Mucosa of rectum (tissue), 2 donors: ENCODE measurements around the gene DMWD.
"Not testable (repeated sequence)": the region's sequence is repeated elsewhere in the genome, so short reads cannot be mapped to it uniquely, and the experiment has no call there.

ENCODE experiments used
- H3K27ac ChIP-seq, 2 donors: one replicate each; pipeline ENCODE4 v1.7.0; 2013; ENCODE audit warnings: inconsistent platforms in 2 of 2, low read depth in 2 of 2, low read length in 2 of 2
- H3K27me3 ChIP-seq, 2 donors: one replicate each; pipeline ENCODE4 v1.7.0; 2013; ENCODE audit warnings: low read length in 2 of 2; ENCODE audit not compliant: control insufficient read depth in 2 of 2, insufficient read depth in 2 of 2
- H3K36me3 ChIP-seq, 2 donors: one replicate each; pipeline ENCODE4 v1.7.0; 2013; ENCODE audit warnings: low read length in 2 of 2; ENCODE audit not compliant: control insufficient read depth in 2 of 2, insufficient read depth in 2 of 2
- H3K4me1 ChIP-seq, 2 donors: one replicate each; pipeline ENCODE4 v1.7.0; 2013; ENCODE audit warnings: low read length in 2 of 2, mild to moderate bottlenecking in 1 of 2; ENCODE audit not compliant: control insufficient read depth in 2 of 2, insufficient read depth in 2 of 2
- H3K4me3 ChIP-seq, 2 donors: one replicate each; pipeline ENCODE4 v1.7.0; 2013; ENCODE audit warnings: low read length in 2 of 2
- H3K9ac ChIP-seq, 2 donors: one replicate each; pipeline ENCODE4 v1.7.0; 2013; ENCODE audit warnings: low read length in 2 of 2, low read depth in 1 of 2, mild to moderate bottlenecking in 1 of 2
- H3K9me3 ChIP-seq, 2 donors: one replicate each; pipeline ENCODE4 v1.7.0; 2013; ENCODE audit warnings: low read length in 2 of 2; ENCODE audit not compliant: control insufficient read depth in 2 of 2
- donor health status: healthy.
- donor health status: Normal muscosa, but diverticular disease.

The DMWD gene

DNA sequence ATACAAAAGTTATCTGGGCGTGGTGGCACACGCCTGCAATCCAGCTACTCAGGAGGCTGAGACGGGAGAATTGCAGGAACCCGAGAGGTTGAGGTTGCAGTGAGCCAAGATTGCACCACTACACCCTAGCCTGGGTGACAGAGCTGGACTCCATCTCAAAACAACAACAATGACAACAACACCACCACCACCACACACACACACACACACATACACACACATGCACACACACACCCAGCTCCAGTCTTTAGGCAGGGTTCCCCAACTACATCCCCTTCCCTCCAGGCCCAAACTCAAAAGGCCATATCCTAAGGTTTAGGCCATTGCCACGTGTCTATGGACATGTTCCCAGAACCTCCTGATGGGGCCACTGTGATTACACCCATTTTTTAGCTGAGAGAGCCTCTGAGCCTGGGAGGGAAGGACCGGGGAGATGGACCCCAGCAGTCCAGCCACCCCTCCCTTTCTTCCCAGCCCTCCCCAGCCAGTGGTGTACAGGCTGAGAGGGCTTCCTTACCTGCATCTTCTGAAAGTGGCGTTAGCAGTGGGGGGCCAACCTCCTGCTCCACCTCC, 9.0 kb upstream of the DMWD start:
- Histone ChIP-seq H3K4me3 (no peak overlapping the region), H3K27me3 (no peaks in the 10 kb centered on the region), H3K4me1 (peaks cover 0 to 2% of the 10 kb centered on the region in 2 donors), H3K36me3 (no peaks in the 10 kb centered on the region), H3K9ac (no peak overlapping the region), H3K9me3 (no peaks in the 10 kb centered on the region), H3K27ac (no peak overlapping the region)

DNA sequence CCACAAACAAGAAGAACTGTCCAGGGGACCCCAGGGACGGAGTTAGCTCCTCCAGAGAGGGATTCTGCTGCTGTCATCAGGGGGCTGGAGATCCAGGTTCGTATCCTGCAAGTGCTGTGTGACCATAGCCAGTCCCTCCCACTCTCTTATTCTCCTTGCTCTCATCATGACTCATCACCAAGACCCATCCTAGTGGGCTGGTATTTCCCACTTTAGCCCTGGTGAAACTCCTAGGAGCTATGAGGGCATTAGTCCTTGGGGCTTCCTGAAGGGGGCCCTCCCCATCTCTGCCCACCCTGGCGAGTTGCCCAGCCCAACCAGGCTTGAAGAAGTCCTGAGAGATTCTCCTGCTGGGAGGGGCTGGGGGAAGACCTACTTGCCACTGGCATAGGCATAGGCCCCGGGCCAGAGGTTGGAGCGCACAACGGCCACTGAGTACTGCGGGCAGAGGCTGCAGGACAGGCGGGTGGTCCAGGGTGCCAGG, 7.5 kb upstream of the DMWD start:
- Histone ChIP-seq H3K4me3 (no peak overlapping the region), H3K27me3 (no peaks in the 10 kb centered on the region), H3K36me3 (no peaks in the 10 kb centered on the region), H3K27ac (no peak overlapping the region), H3K9me3 (no peaks in the 10 kb centered on the region), H3K9ac (no peak overlapping the region), H3K4me1 (peaks cover 0 to 2% of the 10 kb centered on the region in 2 donors)

DNA sequence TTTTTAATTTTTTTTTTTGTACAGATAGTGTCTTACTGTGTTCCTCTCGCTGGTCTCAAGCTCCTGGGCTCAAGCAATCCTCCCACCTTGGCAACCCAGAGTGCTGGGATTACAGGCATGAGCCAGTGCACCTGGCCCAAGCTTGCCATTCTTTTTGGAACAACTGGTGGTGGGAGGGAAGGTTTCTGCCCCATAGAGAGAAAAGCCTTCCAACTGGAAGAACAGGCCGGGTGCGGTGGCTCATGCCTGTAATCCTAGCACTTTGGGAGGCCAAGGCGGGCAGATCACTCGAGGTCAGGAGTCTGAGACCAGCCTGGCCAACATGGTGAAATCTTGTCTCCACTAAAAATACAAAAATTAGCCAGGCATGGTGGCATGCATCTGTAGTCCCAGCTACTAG, 6.9 kb upstream of the DMWD start:
- H3K4me3 ChIP-seq, H3K27me3 ChIP-seq, H3K9me3 ChIP-seq, H3K9ac ChIP-seq, H3K36me3 ChIP-seq, H3K27ac ChIP-seq, H3K4me1 ChIP-seq: not testable (repeated sequence)

DNA sequence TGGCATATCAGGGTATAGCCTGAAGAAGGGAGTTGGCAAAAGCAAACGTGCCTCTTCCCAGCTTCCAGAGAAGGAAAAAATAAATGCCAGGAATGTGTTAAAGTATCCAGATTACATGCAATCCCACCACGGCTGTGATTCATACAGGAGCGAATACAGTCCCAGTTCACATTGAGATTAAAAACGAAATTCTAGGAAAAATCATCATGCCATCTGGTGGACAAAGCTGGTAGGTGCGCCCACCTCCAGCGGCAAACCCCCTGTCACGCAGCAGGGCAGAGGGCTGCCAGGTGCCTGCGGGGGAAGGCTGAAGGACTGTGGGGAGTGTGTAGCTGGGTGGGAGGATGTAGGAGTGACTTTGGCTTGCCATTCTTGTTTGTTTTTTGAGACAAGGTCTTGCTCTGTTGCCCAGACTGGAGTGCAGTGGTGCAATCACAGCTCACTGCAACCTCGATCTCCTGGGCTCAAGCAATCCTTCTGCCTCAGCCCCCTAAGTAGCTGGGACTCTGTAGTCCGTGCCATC, 6.4 kb upstream of the DMWD start:
- H3K4me3 ChIP-seq: no peak overlapping the region
- no peak overlapping the region for H3K27ac ChIP-seq
- H3K9ac ChIP-seq: no peak overlapping the region
- no peaks in the 10 kb centered on the region for H3K27me3 ChIP-seq
- no peaks in the 10 kb centered on the region for H3K36me3 ChIP-seq
- H3K9me3 ChIP-seq: no peaks in the 10 kb centered on the region
- H3K4me1 ChIP-seq: peaks cover 0 to 2% of the 10 kb centered on the region in 2 donors

DNA sequence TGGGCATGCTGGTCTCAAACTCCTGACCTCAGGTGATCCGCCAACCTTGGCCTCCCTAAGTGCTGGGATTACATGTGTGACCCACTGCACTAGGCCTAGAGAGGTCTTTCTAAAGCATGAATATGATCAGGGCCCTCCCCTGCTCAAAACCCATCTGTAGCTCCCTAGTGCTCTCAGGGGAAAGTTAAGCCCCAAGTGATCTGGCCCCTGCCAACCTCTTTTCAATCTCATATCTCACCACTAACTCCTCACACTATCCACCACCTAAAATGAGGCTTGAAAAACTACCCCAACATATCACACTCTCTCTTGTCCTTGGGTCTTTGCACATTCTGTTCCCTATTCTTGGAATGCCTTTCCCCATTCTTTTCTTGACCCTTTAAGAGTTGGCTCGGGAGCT, 2.0 kb upstream of the DMWD start:
- no peak overlapping the region for H3K27ac ChIP-seq
- no peak overlapping the region for H3K4me3 ChIP-seq
- no peaks in the 10 kb centered on the region for H3K9me3 ChIP-seq
- H3K4me1 ChIP-seq: peaks cover 22% of the 10 kb centered on the region in 2 donors
- no peak overlapping the region for H3K9ac ChIP-seq
- no peaks in the 10 kb centered on the region for H3K27me3 ChIP-seq
- no peaks in the 10 kb centered on the region for H3K36me3 ChIP-seq

DNA sequence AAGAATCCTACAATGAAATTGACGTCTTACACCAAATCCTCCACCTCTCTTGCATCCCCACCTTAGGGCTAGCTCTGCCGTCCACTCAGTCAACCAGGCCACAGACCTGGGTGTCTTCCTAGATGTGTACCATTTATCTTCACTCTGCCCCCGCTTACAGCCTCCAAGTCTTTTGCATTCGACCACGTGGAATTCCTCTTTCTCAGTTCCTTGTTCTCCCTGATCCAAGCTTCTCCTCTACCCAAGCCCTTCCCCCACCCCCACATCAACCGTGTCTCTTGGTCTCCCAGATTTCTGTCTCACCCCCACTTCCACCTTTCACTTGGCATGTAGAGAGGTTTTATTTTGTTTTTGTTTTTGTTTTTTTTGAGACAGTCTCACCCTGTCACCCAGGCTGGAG, 1.2 kb upstream of the DMWD start:
- no peaks in the 10 kb centered on the region for H3K27me3 ChIP-seq
- H3K27ac ChIP-seq: no peak overlapping the region
- H3K9me3 ChIP-seq: no peaks in the 10 kb centered on the region

DNA sequence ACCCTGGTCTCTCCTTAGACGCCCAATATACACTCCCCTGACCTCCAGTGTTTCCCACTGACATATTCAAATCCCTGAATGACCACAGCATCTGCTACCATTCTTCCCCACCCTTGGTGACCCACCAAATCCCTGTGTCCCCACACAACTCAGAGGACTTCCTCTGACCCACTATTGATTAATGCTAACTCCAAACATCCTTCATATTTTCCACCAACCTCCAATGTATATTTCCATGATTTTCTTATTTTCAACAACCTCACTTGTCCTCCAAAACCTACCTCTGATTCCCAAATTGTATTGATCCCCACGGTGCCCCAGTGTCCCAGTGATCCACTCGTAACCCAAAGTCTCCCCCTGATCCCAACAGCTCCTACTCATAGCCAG, 526 bp upstream of the DMWD start:
- Histone ChIP-seq H3K36me3 (peaks cover 5 to 13% of the 10 kb centered on the region in 2 donors), H3K9ac (no peak overlapping the region), H3K4me3 (peak overlapping the region in 1 of 2 donors; percentile 37), H3K27ac (peak overlapping the region in 1 of 2 donors; percentile 0), H3K9me3 (no peaks in the 10 kb centered on the region), H3K27me3 (no peaks in the 10 kb centered on the region), H3K4me1 (peaks cover 19 to 22% of the 10 kb centered on the region in 2 donors)

More for the DNA sequence above, 1.2 kb upstream of the DMWD start:
- no peak overlapping the region for H3K4me3 ChIP-seq
- H3K4me1 ChIP-seq: peaks cover 19 to 22% of the 10 kb centered on the region in 2 donors
- peaks cover 2 to 7% of the 10 kb centered on the region in 2 donors for H3K36me3 ChIP-seq
- H3K9ac ChIP-seq: no peak overlapping the region

DNA sequence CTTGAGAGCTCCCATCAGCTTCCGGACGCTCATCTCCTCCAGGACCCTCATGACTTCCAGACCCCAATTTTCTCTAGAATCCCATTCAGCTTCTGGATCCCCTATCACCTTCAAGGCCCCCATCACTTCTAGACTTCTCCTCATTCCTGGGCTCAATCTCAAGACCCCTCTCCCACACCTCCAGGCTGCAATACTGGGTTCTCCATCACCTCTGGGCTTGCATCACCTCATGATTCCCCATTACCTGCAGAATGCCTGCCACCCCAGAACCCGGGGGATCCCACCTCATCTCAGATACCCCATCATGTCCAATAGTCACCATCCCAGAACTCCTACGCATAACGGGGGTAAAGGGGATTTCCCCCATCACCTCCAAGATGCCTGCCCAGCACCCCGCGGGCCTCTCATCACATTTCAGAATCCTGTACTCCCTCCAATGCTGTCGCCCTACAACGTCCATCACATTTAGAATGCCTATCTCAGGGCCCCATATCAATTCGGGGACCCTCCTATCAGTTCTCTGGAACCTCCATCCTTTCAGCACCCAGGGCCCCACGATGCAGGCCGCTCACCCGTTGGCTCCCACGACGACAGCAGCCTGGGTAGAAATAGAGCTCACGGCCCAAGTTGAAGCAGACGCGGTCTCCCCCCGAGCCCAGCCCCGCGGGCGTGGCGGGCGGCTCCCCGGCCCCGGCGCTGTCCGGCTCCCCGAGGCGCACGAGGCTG, 738 bp downstream of the DMWD start:
- Histone ChIP-seq H3K36me3 (peaks cover 11 to 21% of the 10 kb centered on the region in 2 donors), H3K27me3 (no peaks in the 10 kb centered on the region), H3K9ac (peak overlapping the region; percentile 65 to 75)

DNA sequence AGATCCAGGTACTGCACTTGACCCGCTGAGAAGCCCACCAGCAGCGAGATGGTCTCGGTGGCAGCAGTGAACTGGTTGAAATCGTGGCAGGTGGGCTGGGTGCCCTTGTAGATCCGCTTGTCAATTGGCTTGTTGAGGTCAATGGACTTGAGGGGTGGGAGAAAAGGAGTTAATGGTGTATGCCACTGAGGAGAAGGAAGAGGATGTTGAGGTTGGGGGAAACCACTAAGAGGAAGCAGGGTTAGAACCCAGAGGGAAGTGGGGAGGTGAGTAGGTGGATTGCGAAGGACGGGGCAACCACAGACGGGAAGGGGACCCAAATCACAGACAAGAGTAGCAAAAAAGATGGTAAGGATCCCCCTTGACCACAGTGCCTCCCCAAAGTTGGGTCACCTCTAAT, 1.7 kb downstream of the DMWD start:
- no peak overlapping the region for H3K27ac ChIP-seq
- no peak overlapping the region for H3K4me3 ChIP-seq
- H3K9me3 ChIP-seq: no peaks in the 10 kb centered on the region
- peaks cover 21 to 24% of the 10 kb centered on the region in 2 donors for H3K36me3 ChIP-seq
- H3K4me1 ChIP-seq: peaks cover 19 to 22% of the 10 kb centered on the region in 2 donors
- peak overlapping the region in 1 of 2 donors; percentile 44 for H3K9ac ChIP-seq
- no peaks in the 10 kb centered on the region for H3K27me3 ChIP-seq

More for the DNA sequence above, 738 bp downstream of the DMWD start:
- no peak overlapping the region for H3K27ac ChIP-seq
- H3K4me3 ChIP-seq: peak overlapping the region; percentile 76 to 83
- H3K9me3 ChIP-seq: no peaks in the 10 kb centered on the region
- peaks cover 19 to 22% of the 10 kb centered on the region in 2 donors for H3K4me1 ChIP-seq

DNA sequence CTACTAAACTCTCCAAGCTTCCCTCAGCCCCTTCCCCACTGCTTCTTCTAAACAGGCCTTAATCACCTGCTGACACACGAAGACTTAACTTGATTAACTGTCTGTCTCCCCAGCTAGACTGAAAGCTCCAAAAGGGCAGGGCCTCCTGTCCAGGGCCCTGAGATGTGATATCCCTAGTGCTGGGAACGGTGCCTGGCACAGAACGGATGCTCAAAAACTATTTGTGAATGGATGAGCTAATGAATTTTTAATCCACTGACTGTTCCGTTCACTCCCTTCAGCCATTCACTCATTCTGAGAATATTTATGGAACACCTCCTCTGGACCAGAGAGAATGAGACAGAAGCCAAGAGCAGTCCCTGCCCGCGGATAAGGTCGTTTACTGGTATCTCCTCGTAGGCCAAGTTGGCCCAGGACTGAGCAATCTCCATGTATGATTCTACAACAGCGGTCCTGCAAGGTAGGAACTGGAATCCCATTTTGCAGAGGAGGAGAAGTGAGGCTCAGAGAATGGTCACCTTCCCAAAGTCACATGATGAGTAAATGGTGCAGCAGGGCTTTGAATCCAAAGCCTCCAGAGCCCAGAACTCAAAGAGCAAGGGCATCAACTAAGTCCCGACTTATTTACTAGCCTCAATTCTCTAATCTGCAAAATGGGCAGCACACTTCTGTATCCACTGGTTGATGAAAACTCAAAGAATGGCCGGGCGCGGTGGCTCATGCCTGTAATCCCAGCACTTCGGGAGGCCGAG, 3.4 kb downstream of the DMWD start:
- H3K4me3 ChIP-seq: no peak overlapping the region
- no peaks in the 10 kb centered on the region for H3K9me3 ChIP-seq
- peaks cover 27 to 28% of the 10 kb centered on the region in 2 donors for H3K36me3 ChIP-seq
- H3K27me3 ChIP-seq: no peaks in the 10 kb centered on the region
- H3K9ac ChIP-seq: no peak overlapping the region
- H3K4me1 ChIP-seq: peaks cover 19 to 22% of the 10 kb centered on the region in 2 donors
- no peak overlapping the region for H3K27ac ChIP-seq
